Muscle layer of colon (tissue), 2 donors: ENCODE data around the gene SLC16A11.

Experiments
- H3K27ac ChIP-seq: one replicate; pipeline ENCODE4 v1.7.0; 2013; ENCODE audit warnings: low read depth, mild to moderate bottlenecking, low read length, moderate library complexity
- H3K27me3 ChIP-seq, 2 donors: one replicate each; pipeline ENCODE4 v1.7.0; 2013; ENCODE audit warnings: low read length in 2 of 2, mild to moderate bottlenecking in 2 of 2; ENCODE audit not compliant: insufficient read depth in 2 of 2, control insufficient read depth in 1 of 2
- H3K36me3 ChIP-seq: one replicate; pipeline ENCODE4 v1.7.0; 2013; ENCODE audit warnings: mild to moderate bottlenecking, low read length; ENCODE audit not compliant: insufficient read depth
- H3K4me1 ChIP-seq: one replicate; pipeline ENCODE4 v1.7.0; 2013; ENCODE audit warnings: mild to moderate bottlenecking, low read length; ENCODE audit not compliant: insufficient read depth
- H3K4me3 ChIP-seq, 2 donors: one replicate each; pipeline ENCODE4 v1.7.0; 2013; ENCODE audit warnings: low read length in 2 of 2, low read depth in 1 of 2, mild to moderate bottlenecking in 1 of 2, moderate library complexity in 1 of 2
- H3K9ac ChIP-seq: one replicate; pipeline ENCODE4 v1.7.0; 2013; ENCODE audit warnings: low read length
- H3K9me3 ChIP-seq: one replicate; pipeline ENCODE4 v1.7.0; 2013; ENCODE audit warnings: mild to moderate bottlenecking, low read length
- donor health status: abdominal sarcoma.
- donor health status: Adenocarcinoma of cecum.

Gene SLC16A11

GRCh38 chr17:7014995-7015958 is 28.6 kb downstream of the SLC16A11 start:
- peaks cover 53% of the 10 kb centered on the region for H3K4me1 ChIP-seq
- peak overlapping the region; percentile 49 to 79 for H3K4me3 ChIP-seq
- H3K27ac ChIP-seq: peak overlapping the region; percentile 99
- H3K9me3 ChIP-seq: no peaks in the 10 kb centered on the region
- no peaks in the 10 kb centered on the region for H3K27me3 ChIP-seq
- peaks cover 11% of the 10 kb centered on the region for H3K36me3 ChIP-seq
- peak overlapping the region; percentile 87 for H3K9ac ChIP-seq

GRCh38 chr17:7014261-7014994 is 29.5 kb downstream of the SLC16A11 start:
- Histone ChIP-seq H3K36me3 (peaks cover 19% of the 10 kb centered on the region), H3K9ac (peak overlapping the region; percentile 98), H3K27ac (peak overlapping the region; percentile 99), H3K4me1 (peaks cover 61% of the 10 kb centered on the region), H3K27me3 (no peaks in the 10 kb centered on the region), H3K4me3 (peak overlapping the region; percentile 95 to 100), H3K9me3 (no peaks in the 10 kb centered on the region)

DNA sequence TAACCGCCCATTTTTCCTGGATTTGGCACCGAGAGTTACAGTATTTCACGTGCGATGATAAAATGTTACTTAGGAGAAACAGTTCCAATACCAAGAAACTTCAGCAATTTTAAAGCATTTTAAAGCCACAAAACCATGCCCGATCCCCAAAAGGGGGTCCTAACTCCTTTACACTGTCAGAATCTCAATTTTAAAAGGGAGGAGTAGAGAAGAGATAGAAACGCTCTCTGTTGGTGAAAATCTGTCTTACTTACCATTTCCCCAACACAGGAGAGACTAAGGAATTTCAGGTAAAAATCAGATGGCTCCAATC is 32.0 kb downstream of the SLC16A11 start:
- Histone ChIP-seq H3K9ac (peak overlapping the region; percentile 98), H3K9me3 (no peaks in the 10 kb centered on the region), H3K36me3 (peaks cover 15% of the 10 kb centered on the region), H3K4me3 (peak overlapping the region; percentile 95 to 100), H3K4me1 (peaks cover 47% of the 10 kb centered on the region), H3K27ac (peak overlapping the region; percentile 99), H3K27me3 (no peaks in the 10 kb centered on the region)

DNA sequence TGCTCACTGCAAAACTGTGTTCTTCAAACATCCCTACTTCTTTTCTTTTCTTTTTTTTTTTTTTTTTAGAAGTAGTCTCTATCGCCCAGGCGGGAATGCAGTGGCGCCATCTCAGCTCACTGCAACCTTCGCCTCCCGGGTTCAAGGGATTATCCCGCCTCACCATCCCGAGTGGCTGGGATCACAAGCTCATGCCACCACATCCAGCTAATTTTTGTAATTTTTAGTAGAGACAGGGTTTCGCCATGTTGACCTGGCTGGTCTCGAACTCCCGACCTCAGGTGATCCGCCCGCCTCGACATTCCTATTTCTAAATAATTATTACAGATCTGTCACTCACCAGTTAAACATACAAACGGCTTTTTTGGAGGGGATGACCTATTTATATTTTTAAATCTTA is 32.5 kb downstream of the SLC16A11 start:
- Histone ChIP-seq H3K4me3 (peak overlapping the region; percentile 95 to 100), H3K9ac (peak overlapping the region; percentile 98), H3K36me3 (peaks cover 10% of the 10 kb centered on the region), H3K27me3 (no peaks in the 10 kb centered on the region), H3K9me3 (no peaks in the 10 kb centered on the region), H3K27ac (peak overlapping the region; percentile 99), H3K4me1 (peaks cover 46% of the 10 kb centered on the region)

DNA sequence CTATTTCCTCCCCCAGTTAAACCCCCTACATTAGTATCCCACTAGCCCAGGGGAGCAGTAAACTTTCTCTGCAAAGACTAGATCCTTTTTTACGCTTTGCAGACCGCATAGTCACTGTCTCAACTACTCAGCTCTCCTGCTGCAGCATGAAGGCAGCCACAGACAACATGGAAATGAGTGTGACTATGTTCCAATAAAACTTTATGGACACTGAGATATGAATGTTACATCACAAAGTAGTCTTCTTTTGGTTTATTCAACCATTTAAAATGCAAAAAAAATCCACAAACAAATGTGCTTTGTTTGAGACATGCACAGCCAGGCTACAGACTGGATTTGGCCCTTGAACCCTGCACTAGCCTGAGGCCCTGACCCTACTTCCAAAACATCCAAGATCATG is 33.4 kb downstream of the SLC16A11 start:
- Histone ChIP-seq H3K4me1 (peaks cover 38% of the 10 kb centered on the region), H3K36me3 (peaks cover 10% of the 10 kb centered on the region), H3K27ac (no peak overlapping the region), H3K9me3 (no peaks in the 10 kb centered on the region), H3K27me3 (no peaks in the 10 kb centered on the region), H3K9ac (no peak overlapping the region), H3K4me3 (no peak overlapping the region)

- Histone ChIP-seq H3K27me3 (no peaks in the 10 kb centered on the region), H3K27ac (no peak overlapping the region), H3K4me3 (no peak overlapping the region), H3K4me1 (peaks cover 24% of the 10 kb centered on the region), H3K36me3 (peaks cover 18% of the 10 kb centered on the region), H3K9ac (no peak overlapping the region), H3K9me3 (no peaks in the 10 kb centered on the region)
These were observed 36.7 kb downstream of the SLC16A11 start for GRCh38 chr17:7007143-7007542.

DNA sequence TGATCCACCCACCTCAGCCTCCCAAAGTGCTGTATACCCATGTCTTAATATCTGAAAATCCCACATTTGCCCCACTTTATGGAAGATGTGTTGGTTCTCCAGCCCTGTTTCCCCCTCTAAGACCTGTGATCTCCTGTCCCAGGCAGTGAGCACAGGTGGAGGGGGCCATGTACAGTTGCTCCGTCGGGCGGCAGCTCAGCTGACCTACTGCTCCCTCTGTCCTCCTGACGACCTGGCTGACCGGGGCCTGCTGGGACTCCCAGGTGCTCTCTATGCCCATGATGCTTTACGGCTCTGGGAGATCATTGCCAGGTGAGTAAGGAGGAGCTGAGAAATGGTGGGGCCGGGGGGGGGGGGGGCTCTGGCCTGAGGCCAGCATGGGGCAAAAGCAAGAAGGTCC is 38.2 kb downstream of the SLC16A11 start:
- peaks cover 32% of the 10 kb centered on the region for H3K36me3 ChIP-seq
- H3K9ac ChIP-seq: no peak overlapping the region
- no peak overlapping the region for H3K27ac ChIP-seq
- no peaks in the 10 kb centered on the region for H3K9me3 ChIP-seq
- H3K27me3 ChIP-seq: no peaks in the 10 kb centered on the region
- peaks cover 13% of the 10 kb centered on the region for H3K4me1 ChIP-seq
- no peak overlapping the region for H3K4me3 ChIP-seq

DNA sequence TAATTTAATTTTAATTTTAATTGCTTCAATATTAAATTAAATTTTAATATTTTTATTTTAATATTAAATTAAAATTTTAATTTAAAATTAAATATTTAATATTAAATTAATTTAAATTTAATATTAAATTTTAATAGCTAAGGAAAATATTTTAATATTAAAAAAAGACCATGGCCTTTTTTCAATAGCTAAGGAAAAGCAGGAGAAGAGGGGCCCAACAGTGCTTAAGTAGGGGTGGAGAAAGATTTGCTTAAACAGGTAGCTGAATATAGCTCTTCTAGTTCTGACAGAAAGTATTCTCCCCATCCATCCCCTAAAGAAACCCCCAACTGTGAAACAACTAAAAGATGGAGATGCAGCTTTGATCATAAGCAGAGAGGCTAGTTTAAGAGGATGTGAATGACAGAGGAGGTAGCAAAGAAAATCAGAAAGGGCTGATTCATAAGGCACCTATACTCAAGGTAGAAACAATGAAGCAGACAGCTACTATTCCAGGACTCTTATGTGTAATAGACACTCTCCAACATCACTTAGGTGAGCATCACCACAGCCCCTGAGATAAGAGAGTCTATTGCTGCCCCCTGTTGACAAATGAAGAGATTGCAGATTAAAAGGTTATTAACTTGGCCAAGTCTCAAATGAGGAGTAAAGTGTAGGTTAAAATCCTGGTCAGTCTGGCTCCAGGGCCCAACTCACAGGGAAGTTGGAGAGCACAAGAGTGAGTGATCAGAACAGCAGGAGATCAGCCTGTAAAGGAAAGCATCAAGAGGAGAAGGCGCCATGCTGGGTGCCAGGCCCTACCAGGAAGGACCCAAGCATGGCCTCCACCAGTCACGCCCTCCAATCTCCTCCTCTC is 39.3 kb downstream of the SLC16A11 start:
- Histone ChIP-seq H3K36me3 (peaks cover 36% of the 10 kb centered on the region), H3K27ac (no peak overlapping the region), H3K4me1 (peaks cover 2% of the 10 kb centered on the region), H3K27me3 (no peaks in the 10 kb centered on the region), H3K4me3 (no peak overlapping the region), H3K9ac (no peak overlapping the region), H3K9me3 (no peaks in the 10 kb centered on the region)

GRCh38 chr17:7003745-7004144 is 40.1 kb downstream of the SLC16A11 start:
- Histone ChIP-seq H3K9me3 (no peaks in the 10 kb centered on the region), H3K9ac (no peak overlapping the region), H3K36me3 (peaks cover 42% of the 10 kb centered on the region), H3K4me3 (no peak overlapping the region), H3K4me1 (no peaks in the 10 kb centered on the region), H3K27me3 (no peaks in the 10 kb centered on the region), H3K27ac (no peak overlapping the region)

DNA sequence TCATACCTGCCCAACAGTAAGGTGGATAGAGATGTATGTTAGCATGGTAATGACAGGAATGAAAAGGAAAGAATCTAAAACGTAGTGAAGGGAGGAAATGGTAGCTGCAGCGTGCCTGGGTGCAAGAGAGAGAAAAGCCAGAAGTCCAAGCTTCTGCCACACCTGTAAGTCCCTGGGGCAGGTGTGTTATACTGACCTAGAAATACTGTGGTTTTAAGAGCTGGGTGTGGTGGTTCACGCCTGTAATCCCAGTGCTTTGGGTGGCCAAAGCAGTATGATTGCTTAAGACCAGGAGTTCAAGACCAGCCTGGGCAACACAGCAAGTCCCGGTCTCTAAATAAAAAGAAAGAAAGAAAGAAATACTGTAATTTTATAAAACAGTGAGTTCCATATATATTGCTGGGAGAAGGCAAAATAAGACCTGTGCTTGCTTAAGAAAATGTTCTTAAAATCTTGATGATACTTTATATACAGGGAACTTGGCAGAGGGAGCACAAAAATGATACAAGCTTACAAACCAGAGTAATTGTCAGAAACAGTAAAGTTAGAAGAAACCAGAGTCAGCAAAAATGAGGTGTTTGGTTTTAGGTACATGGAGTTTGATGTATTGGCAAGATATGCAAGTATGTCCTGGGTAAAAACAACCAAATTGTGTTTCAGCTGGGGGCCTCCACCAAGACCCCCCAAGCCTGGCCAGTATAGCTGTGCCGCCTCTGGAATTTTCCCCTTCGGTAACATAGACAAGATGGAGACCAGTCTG is 41.4 kb downstream of the SLC16A11 start:
- no peak overlapping the region for H3K4me3 ChIP-seq
- H3K4me1 ChIP-seq: no peaks in the 10 kb centered on the region
- no peaks in the 10 kb centered on the region for H3K27me3 ChIP-seq
- no peaks in the 10 kb centered on the region for H3K9me3 ChIP-seq
- no peak overlapping the region for H3K27ac ChIP-seq
- H3K9ac ChIP-seq: no peak overlapping the region
- H3K36me3 ChIP-seq: peaks cover 43% of the 10 kb centered on the region
